ENCODE results near the gene PEX16.

DNA sequence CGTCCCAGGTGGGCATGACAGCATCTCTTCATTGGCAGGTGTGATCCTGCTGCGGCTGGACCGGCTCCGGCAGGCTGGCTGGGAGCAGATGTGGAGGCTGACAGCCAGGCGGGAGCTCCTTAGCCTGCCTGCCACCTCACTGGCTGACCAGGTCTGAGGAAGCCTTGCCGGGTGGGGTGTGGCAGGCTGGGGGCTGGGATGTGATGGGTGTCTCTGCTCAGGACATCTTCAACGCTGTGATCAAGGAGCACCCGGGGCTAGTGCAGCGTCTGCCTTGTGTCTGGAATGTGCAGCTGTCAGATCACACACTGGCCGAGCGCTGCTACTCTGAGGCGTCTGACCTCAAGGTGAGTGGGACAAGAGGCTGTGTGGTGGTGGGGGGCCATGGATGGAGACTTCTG is 8.3 kb upstream of the PEX16 start:
- TF ChIP-seq POLR2AphosphoS5 (IDR thresholded peaks at IDR 0.05) (no peak), POLR2A (IDR thresholded peaks at IDR 0.05) (no peak)
- TF ChIP-seq, protein P1, sequence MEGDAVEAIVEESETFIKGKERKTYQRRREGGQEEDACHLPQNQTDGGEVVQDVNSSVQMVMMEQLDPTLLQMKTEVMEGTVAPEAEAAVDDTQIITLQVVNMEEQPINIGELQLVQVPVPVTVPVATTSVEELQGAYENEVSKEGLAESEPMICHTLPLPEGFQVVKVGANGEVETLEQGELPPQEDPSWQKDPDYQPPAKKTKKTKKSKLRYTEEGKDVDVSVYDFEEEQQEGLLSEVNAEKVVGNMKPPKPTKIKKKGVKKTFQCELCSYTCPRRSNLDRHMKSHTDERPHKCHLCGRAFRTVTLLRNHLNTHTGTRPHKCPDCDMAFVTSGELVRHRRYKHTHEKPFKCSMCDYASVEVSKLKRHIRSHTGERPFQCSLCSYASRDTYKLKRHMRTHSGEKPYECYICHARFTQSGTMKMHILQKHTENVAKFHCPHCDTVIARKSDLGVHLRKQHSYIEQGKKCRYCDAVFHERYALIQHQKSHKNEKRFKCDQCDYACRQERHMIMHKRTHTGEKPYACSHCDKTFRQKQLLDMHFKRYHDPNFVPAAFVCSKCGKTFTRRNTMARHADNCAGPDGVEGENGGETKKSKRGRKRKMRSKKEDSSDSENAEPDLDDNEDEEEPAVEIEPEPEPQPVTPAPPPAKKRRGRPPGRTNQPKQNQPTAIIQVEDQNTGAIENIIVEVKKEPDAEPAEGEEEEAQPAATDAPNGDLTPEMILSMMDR (IDR thresholded peaks at IDR 0.05 in 8 of 11, conservative IDR thresholded peaks at IDR 0.05 in 3 of 11), result no peak

Data from spleen (tissue), 7 donors.